Measurements from ENCODE around the gene MUC21. TPM values are rescaled to one million over a fixed set of nuclear protein-coding genes. Genes with fewer than 3 reads are reported as not detected.
A peak's percentile ranks its signal among the peaks of the same experiment; 100 is the strongest.

MUC21 gene
- total and polyA plus RNA-seq, 9 of the 15 experiments (the other 6 are each of a cell fraction or from before 2014, with no cell fraction given), result not detected

DNA sequence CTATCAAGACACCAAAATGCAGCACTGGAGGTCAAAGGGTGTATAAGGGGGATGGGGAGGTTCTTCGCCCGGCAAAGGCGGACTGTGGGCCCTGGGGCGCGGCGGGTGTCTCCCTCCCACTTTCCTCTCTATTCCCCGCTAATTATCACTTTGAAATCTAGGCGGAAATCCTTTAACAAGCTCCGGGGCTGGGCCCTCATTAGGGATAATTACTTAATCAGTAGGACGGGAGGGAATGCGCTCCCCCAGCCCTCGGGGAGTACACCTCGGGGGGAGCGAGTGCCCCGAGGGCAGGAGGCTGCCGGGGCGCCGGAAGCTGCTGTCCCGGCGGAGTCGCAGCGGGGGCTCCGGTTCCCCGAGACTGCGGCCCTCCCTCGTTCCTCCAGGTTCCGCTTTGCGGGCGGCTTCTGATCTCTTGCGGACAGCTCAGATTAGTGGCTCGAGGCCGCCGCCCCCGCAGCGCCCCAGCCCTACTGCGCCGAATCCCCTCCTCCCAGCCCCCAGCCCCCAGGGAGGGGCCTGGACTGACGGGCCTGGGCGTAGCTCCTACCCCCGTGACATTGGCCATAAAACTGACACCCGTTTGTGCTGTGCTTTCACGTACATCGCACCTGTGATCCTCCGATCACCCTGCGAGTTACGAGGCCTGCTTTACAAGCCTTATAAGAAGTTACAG lies 28.0 kb upstream of the MUC21 start (continued):
- no peak for TF ChIP-seq CBX8 (IDR thresholded peaks at IDR 0.05; ENCODE audit: borderline replicate concordance, extremely low read depth, low read depth, low read length, poor library complexity, severe bottlenecking)
- TF ChIP-seq KLF13 (tag; IDR thresholded peaks at IDR 0.05; ENCODE audit: borderline replicate concordance, low read depth), result no peak
- TF ChIP-seq OTX1 (CRISPR knock-in tag; IDR thresholded peaks at IDR 0.05), result no peak
- TF ChIP-seq RFX1 (IDR thresholded peaks at IDR 0.05), result no peak
- no peak for TF ChIP-seq MCM3 (IDR thresholded peaks at IDR 0.05)
- no peak for TF ChIP-seq RFX7 (CRISPR knock-in tag; IDR thresholded peaks at IDR 0.05)
- no peak for TF ChIP-seq FOXM1 (IDR thresholded peaks at IDR 0.05; ENCODE audit: low read depth)
- TF ChIP-seq FOXM1 (CRISPR knock-in tag; IDR thresholded peaks at IDR 0.05; ENCODE audit: low read depth), result no peak
- no peak for TF ChIP-seq ILF3 (IDR thresholded peaks at IDR 0.05; ENCODE audit: borderline replicate concordance)
- TF ChIP-seq, protein P1, sequence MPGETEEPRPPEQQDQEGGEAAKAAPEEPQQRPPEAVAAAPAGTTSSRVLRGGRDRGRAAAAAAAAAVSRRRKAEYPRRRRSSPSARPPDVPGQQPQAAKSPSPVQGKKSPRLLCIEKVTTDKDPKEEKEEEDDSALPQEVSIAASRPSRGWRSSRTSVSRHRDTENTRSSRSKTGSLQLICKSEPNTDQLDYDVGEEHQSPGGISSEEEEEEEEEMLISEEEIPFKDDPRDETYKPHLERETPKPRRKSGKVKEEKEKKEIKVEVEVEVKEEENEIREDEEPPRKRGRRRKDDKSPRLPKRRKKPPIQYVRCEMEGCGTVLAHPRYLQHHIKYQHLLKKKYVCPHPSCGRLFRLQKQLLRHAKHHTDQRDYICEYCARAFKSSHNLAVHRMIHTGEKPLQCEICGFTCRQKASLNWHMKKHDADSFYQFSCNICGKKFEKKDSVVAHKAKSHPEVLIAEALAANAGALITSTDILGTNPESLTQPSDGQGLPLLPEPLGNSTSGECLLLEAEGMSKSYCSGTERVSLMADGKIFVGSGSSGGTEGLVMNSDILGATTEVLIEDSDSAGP (CRISPR knock-in tag; IDR thresholded peaks at IDR 0.05), result no peak
- peak; percentile 77; the same call in 1 of the 2 replicates for TF ChIP-seq BRD4 (IDR thresholded peaks at IDR 0.05)
- TF ChIP-seq IFI16 (CRISPR knock-in tag; IDR thresholded peaks at IDR 0.05), result no peak
- 0 out of 2 replicates have a peak, but pooled peaks have one; percentile 50 for TF ChIP-seq CBX5 (IDR thresholded peaks at IDR 0.05; ENCODE audit: borderline replicate concordance, low read depth)
- TF ChIP-seq MTF1 (CRISPR knock-in tag; IDR thresholded peaks at IDR 0.05; ENCODE audit: borderline replicate concordance), result no peak
- no peak for TF ChIP-seq SMAD1 (IDR thresholded peaks at IDR 0.05; ENCODE audit: low read depth, low read length, partially characterized antibody)
- TF ChIP-seq XRCC3 (IDR thresholded peaks at IDR 0.05), result no peak
- no peak for TF ChIP-seq KAT7 (CRISPR knock-in tag; IDR thresholded peaks at IDR 0.05; ENCODE audit: borderline replicate concordance)
- TF ChIP-seq E2F5 (CRISPR knock-in tag; IDR thresholded peaks at IDR 0.05), result no peak
- TF ChIP-seq GABPB1 (CRISPR knock-in tag; IDR thresholded peaks at IDR 0.05), result peak; percentile 97
- TF ChIP-seq ZNF444 (CRISPR knock-in tag; IDR thresholded peaks at IDR 0.05), result no peak
- TF ChIP-seq TARDBP (IDR thresholded peaks at IDR 0.05), result peak; percentile 80
- no peak for TF ChIP-seq NFIX (CRISPR knock-in tag; IDR thresholded peaks at IDR 0.05; ENCODE audit: low read depth)
- no peak for TF ChIP-seq ATF1 (CRISPR knock-in tag; IDR thresholded peaks at IDR 0.05)
- TF ChIP-seq ATF1 (tag; IDR thresholded peaks at IDR 0.05), result peak; percentile 70
- peak; percentile 87 for TF ChIP-seq PKNOX1 (IDR thresholded peaks at IDR 0.05)
- no peak for TF ChIP-seq HNRNPUL1 (IDR thresholded peaks at IDR 0.05; ENCODE audit: low read length)
- TF ChIP-seq SIX5 (IDR thresholded peaks at IDR 0.05; ENCODE audit: borderline replicate concordance in 1 of 2, insufficient read depth in 1 of 2, low read depth in 1 of 2, low read length in 2 of 2), result no peak
- TF ChIP-seq ARNT (IDR thresholded peaks at IDR 0.05), result no peak
- TF ChIP-seq SP1 (CRISPR knock-in tag; IDR thresholded peaks at IDR 0.05), result peak; percentile 57
